Tongue (tissue), 2 donors: ENCODE measurements around the gene WNT1. TPM values are rescaled to one million over a fixed set of nuclear protein-coding genes. Genes with fewer than 3 reads are reported as not detected.

Experiments
- DNase-seq: peaks from one replicate; pipeline ENCODE4 v3.0.0-alpha.2; 2015
- total RNA-seq: library from RNA; depleted of rRNA; stranded (reverse); fragments of >200 nt; gene quantifications from one replicate; pipeline ENCODE4 v1.2.3, GENCODE V29; 2014

Gene WNT1
- total RNA-seq, 1 donor from 2014 or later: not detected

- no peak for DNase-seq
Observed at GRCh38 chr12:48961801-48962200, 16.3 kb upstream of the WNT1 start.

DNA sequence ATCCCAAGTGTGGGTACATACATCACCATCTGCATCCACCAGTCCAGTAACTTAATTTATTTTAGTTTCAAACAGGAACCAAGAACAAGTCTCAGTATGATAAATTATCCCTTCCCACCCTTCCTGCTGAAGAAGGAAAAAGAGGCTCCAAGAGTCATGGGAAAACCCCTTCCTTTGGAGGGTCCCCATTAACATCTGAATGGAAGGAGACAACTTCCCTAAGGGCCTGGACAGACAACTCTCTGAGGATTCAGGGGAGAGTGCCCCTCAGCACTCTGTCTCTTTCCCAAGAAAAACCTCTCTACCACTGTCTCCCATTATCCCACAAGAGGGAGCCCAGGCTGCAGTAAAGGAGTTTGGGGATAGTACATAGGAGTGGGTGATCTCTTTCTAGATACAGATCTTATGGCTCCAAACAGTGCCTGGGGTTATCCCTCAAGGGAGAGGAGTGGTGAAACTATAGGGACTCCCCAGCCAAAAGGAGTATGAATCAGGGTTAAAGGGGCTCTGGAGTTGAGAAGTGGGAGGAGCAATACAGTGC, 12.8 kb upstream of the WNT1 start:
- DNase-seq: no peak

GRCh38 chr12:48966177-48966895, 11.8 kb upstream of the WNT1 start:
- no peak for DNase-seq

DNA sequence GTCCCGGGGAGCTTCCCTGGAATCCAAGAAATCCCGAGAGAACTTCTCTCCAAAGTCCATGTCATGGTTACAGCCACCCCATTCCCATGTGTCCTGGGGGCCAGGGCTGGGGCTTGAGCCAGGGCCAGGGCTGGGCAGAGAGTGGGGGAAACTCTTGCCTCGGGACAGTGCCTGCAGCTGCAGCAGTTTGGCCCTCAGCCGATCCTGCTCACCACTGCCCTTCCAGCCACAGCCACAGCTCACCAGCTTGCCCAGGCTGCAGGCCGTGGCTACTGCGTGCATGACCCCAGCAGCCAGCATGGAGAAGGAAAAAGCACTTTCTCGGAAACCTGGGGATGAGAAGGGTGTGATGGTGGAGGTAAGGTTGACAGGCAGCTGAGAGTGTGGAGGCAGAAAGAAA, 10.1 kb upstream of the WNT1 start:
- no peak for DNase-seq

GRCh38 chr12:48968467-48968866, 9.7 kb upstream of the WNT1 start:
- no peak for DNase-seq

DNA sequence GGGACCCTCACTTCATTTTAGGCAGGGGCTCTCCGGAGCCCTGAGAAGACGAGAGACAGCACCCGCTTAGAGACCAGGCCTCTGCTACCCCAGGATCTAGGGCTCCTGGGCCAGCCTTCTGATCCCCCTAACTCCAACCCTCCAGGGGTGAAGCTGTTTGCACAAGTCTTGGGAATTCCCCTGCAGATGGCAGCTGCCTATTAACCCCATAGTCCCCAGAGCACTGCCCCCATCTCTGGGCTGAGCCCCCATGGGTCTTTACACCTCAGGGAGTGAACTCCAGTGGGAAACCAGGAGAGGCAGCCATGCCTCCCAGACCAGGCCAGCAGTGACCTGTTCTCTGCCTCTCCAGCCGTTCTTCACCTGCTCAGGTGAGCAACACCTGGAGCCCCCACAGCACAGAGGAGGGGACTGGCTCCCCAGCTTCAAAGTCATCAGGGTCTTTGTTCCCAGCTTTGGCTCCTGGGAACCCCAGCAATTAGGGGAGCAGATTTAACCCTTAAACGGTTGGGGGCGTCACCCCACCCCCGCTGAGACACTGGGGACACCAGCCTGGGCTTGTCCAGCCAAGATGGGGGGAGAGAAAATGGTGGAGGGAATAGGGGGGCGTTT, 8.9 kb upstream of the WNT1 start:
- DNase-seq: no peak

- DNase-seq: no peak
Observed at GRCh38 chr12:48969833-48970701, 8.1 kb upstream of the WNT1 start.

DNA sequence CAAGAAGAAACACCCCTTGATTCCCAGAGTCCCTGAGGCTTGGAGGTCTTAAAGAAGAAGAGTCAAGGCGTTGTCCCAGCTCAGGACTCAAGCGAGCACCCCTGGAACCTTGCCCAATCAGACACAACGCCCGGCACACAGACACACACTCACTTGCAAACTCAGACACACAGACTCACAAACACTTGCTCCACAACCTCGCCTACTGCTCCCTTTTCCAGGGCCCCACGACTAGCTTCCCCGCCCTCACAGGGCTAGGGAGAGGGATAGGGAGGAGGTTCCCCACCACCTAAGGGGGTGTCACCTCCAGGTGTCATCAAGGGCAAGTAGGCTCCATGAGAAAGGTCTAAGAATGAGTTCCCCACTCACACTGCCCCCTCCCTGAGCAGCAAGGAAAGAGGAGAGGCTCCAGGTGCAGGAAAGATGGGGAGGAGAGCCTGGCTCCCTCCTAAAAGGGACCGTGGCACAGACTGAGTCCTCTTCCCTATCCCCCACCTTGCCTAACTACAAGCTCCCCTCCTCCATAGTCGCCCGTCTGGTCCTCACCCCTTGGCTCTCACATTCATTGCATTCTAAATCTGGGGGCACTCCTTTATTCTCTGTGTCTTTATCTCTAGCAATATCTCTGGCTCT, 7.3 kb upstream of the WNT1 start:
- no peak for DNase-seq

DNA sequence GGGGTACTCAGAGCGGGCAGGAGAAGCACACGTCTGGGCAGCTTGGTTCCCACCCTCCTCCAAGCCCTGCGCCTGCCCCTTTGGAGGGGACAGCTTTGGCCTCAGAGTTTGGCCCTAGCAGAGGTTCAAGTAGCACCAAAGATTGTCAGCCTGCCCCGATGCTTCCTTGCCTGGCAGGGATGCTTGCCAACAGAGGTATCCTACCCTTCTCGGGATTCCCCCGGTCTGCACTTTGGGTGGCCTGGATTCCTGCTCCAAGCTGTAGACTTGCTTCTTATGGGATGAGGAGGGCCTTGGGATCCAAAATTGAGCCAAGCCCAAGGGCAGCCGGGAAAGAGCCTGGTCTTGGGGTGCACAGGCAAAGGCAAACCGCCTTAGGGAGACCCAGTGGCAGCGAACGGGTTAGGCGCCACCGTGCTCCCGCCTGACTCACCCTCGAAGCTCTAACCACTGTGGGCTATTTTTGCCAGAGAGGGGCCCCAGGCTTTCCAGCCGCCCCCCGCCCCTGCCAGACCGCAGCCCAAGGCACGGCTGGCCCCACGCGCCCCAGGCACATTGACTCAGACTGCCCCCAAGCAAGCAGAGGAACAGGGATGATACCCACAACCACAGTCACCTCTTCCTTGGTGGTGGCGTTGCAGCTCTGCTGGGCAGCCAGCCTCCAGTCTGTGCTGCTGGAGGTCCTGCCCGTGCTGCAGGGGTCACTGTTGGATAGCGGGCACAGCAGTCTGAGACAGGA, 5.7 kb upstream of the WNT1 start:
- no peak for DNase-seq

DNA sequence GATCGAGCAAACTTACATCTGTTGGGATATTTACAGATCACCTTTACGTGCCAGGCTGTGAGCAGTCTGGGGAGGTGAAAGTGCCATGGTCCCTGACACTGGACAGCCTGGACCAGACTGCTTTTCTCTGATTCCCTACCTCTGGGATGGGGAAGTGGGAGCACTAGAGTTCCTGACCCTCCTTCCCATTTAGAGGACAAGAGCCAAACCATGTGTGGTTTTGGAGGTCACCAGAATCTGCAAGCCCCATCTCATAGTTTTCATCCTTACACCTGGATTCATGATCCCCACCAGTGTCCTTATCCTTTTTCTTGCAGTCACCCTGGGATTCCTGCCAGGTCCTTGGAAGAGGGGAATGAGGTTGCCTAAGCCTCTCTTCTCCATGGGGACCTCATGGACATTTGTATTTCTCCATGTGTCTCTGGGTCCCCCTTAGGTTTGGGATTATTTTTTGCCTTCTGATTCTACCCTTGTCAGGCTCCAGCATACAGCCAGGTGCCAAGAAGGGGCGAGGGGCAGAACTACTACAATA, 5.1 kb upstream of the WNT1 start:
- no peak for DNase-seq

DNA sequence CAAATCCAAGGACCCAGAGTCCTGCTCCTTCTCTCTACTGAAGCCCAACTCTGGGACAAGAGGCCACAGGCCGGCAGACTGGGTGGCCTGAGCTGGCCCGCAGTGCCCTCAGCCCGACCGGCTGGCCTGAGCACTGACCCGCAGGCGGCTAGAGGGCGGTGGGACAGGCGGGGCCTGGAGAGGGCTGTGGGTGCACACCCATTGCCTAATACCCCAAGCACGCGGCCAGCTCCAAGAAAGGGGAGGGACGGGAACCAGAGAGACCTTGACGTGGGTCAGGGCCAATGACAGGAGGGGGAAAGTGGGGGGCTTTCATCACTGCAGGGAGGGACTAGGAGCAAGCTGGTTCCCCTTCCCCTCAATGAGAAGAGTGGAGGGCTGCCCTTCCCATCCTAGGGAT, 4.6 kb upstream of the WNT1 start:
- DNase-seq: no peak

GRCh38 chr12:48973941-48974673, 4.0 kb upstream of the WNT1 start:
- no peak for DNase-seq

DNA sequence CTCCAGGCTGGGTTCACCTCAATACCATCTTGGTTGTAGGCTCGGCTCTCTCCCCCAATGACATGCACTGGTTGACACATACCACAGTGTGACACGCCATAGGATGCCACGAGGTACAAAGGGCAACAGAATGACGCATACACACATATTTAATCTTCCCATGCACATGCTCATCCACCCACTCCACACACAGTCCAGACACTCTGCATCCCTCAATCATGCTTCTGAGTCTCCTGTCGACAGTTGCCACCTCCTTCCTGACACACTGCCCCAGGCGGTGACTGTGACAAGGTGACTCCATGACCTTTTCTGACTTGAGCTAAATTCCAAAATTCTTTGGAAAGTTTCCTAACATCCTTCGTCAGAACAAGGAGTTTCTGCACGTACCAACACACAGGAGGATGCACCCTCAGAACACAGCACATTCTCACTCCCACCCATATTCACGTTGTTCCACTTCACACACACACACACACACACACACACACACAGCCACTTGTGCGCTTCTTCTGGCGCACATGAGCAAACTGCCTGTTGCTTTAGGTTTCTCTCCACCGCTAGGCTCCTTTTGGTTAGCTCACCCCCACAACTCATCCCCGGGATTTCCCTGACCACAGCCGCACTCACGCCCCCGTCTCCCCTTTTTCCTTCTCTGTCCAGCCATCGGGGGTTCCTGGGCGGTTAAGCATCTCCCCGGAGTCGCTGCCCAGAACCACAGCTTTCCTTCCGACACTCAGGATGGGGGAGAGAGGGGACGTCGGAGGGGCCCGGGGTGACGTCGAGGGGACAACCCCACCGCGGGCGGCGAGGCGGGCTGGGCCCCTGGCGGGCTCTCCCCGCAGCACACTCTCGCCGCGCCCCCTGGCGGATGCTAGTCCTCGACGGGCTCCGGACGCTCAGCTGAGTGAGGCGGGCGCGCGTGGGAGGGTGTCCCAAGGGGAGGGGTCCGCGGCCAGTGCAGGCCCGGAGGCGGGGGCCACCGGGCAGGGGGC, 536 bp upstream of the WNT1 start:
- peak; percentile 63 for DNase-seq

- no peak for DNase-seq
Observed at GRCh38 chr12:48978741-48979601, 849 bp downstream of the WNT1 start.

- no peak for DNase-seq
Observed at GRCh38 chr12:48979602-48980388, 1.7 kb downstream of the WNT1 start.

DNA sequence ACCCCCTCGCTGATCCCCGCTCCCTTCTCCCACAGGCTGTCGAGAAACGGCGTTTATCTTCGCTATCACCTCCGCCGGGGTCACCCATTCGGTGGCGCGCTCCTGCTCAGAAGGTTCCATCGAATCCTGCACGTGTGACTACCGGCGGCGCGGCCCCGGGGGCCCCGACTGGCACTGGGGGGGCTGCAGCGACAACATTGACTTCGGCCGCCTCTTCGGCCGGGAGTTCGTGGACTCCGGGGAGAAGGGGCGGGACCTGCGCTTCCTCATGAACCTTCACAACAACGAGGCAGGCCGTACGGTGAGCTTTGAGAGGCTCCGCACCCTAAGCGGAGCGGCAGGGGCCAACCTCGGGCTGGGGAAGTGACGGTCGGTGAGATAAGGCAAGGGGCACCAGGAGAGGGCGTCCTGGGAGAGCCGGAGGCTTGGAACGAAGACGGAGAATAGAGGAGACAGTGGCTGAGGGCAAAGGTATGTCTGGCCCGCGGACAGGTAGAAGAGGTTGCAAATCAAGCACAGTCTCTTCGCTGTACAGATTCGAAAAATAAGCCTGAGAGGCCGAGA, 2.3 kb downstream of the WNT1 start:
- DNase-seq: no peak
